Amygdala (tissue), 56 donors: ENCODE results near the gene SMYD3.
A peak's percentile ranks its signal among the peaks of the same experiment; 100 is the strongest.

ENCODE experiments used
- DNase-seq, 56 donors: peaks; one replicate each; lab custom pipeline; 2025; lab: John Stamatoyannopoulos, UW

Gene SMYD3

DNA sequence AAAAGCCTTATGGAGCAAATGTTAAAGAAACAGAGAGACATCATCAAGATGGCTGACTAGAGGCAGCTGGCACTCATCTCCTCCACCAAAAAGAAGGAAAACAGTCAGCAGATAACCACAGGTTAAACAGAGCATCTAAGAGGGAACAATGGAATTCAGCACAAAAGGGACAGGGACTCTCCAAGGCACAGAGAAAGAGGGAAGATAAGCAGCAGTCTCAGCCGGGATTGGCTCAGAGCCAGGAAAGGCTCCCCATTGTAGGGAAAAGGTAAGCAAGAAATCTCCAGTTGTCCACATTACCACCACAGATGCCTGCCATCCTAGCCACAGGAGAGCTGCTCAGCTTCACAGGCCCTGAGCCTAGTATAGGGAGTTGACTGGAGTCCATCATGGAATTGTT is 605.5 kb downstream of the SMYD3 start:
- DNase-seq = no peak

DNA sequence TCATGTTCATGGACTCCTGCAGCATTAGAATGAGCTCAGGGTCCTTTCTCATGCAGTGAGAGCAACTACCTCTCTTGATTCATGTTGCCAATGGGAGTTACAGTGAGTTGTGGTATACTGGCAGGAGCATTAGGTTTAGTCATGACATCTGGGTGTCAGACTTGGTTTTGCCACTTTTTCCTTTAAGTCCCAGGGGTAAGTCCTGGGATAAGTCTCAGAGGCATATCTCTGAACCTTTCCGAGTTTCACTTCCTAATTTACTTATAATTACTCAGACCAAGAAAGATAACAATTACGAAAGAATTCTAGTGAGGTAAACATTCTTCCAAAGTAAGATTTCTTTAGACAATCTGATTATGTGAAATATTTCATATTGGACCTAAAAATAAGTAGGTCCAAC is 606.0 kb downstream of the SMYD3 start:
- DNase-seq = no peak

DNA sequence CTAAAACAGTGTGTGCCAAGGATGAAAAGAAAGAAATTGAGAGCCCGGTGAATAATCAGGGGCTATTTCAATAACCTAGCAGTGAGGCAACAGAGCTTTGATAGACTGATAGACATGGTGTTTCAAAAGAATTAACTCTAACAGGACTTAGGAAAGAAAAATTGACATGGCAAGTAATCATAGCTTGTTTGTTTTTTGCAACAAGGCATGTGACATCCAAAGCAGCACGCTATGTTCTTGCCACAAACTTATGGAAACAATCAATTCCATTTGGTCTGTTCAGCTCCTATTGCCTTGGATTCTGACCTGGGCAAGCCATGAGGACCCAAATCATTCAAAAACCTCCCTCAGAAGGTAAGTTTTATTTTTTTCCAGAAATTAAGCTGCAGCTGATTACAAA is 608.5 kb downstream of the SMYD3 start:
- DNase-seq = no peak

DNA sequence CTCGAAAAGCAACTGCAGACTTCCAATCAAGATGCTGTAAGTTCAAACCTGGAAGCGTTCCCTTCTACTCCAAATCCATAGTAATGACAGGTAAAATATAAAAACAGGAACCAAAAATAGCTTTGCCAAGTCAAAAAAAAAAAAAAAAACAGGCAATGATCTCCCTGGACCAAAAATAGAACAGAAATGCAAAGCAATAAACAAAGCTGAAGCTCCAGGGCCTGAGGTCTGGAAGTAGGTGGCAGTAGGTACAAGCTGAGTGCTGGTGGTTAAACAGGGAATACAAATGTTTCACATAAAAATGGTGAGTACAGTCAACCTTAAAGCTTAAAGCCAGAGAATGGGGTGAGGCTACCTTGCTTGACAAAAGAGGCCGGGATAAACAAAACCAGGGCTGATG is 610.8 kb downstream of the SMYD3 start:
- DNase-seq = no peak

DNA sequence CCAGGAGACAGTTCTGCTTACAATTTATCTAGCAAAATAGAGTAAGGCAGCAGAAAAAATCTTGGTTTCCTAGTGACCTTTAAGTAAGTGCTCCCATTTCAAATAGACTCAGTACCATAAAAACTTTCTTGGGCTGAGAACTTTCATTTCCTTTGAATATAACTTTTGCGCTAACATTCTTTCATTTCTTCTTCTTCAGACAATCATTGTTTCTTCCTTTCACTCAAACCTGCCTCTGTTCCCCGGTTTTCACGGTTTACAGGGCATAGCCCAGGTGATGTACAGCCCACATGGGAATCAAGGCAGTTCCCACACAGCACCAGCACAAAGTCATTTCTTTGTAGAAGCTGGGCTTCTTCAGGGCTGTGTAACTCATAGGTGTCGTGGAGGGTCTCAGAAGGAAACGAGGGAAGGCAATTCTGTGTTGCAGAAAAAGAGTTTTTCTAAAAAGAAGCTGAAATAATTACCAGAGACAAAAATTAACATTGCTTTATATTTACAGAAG is 611.6 kb downstream of the SMYD3 start:
- no peak for DNase-seq

DNA sequence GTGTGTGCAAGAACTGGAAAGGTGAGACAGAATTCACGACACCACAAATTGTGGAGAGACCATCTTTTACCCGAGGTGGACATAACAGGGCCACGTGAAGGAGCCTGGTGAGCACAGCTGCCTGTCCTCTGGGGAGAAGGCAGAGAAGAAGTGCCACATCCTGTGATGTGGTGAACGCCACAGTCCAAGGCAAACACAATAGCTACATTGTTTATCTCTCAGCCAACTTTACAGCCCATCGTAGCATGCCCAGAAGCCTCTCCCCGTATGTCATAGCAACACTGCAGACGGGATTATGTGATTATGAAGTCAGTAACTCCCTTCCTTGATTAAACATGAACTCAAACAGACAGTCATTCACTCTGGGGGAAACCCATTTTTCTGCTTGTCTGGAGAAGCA is 612.2 kb downstream of the SMYD3 start:
- DNase-seq = peak in 1 of 56 donors; percentile 5

DNA sequence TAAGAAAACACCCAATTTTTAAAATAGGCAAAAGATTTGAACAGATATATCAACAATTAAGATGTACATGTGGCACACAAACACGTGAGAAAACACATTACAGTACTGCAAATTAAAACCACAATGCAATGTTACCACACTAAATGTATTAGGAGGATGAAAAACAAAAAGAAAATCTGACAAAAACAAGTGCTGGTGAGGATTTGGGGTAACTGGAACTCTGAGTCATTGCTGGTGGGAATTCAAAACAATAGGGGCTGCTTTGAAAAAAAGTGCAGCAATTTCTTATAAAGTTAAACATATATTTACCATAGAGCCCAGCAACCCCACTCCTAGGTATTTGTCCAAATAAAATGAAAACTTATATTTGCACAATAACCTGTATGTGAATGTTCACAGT is 614.1 kb downstream of the SMYD3 start:
- DNase-seq = no peak

DNA sequence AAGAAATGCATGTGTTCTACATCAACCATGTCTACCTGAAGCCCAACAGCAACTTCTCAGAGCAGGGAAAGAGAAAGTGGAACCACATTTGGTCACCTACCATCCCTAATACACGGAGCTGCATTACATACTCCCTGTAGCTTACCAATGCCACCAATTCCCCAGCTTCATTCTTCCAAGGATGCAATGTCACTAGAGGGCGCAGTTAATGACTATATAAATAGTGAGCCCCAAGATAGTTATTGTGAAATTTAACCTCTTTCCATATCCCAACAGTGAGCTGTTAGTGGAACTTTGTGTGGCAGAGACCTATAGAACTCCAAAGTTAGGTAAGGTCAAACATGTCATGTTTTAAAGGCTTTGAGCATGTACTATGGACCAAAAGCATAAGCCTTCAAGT is 618.3 kb downstream of the SMYD3 start:
- no peak for DNase-seq

DNA sequence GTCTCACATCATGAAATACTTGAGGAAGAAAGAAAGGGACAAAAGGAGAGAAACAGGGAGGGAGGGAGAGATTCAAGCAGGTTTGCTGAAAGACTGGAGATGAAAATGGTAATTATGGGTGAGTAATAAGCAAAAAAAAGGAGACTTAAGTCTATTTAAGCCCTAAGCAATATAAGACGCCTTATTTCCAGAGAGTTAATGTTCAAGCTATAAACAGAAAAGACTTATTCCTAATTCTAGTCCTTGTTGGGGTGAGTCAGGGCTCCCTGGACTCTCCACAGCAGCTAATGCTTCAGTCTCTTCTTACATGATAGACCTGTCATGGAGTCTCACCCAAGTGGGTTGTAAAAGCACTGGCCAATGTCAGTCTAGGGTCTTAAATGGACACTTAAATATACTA is 619.2 kb downstream of the SMYD3 start:
- no peak for DNase-seq

DNA sequence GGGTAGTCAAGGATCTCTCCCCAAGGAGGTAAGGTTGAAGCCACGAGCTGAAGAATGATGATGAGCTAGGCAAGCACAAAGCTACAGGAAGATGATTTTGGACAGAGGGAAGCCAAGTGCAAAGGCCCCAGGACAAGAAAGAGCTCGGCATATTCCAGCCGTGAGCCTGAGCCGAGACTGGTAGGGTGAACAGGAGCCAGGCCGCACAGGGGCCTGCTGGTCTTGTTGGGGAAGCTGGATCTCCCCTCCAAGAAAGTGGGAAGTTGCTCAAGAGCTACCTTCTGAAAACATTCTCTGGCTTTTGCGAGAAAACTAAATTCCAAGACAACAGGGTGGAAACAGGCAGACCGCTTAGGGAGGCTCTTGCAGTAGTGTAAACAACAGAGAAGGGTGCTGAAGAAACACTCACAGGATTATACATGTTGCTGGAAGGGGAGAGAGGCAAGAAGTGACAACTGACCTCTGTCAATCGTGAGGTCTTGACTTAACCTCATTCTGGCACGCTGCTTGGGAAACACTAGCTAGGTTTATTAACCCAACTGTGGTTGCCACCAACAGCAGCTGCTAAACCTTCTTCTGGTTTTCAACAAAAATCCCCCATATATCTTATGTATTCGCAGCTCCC is 625.2 kb downstream of the SMYD3 start:
- DNase-seq = no peak

DNA sequence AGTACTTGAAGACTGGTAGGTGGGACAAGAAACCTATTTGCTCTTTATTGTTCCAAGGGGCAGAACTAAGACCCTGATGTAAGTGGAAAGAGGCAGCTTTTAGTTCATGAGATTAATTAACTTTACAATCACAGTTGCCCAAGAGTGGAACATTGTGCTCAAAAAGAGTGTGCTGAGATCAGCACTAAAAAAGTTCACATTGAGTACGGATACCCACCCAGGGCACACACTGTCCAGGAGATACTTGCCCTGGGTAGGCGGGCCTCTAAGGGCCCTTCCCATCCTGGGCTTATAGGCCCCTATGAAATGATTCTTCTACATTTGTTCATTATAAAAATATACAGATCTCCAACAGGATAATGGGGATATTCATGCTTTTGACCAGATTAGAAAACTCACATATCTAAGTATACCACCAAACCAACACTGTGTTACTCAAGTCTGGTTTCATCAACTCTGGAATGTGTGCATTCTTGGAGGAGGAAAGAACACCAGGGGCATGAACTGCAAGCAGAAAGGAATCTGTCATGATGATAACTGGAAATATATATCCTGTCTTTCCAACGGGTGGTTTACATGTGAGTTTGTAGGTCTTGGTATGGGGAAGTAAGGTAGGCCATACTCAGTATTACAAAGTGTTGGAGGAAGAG is 626.2 kb downstream of the SMYD3 start:
- no peak for DNase-seq

DNA sequence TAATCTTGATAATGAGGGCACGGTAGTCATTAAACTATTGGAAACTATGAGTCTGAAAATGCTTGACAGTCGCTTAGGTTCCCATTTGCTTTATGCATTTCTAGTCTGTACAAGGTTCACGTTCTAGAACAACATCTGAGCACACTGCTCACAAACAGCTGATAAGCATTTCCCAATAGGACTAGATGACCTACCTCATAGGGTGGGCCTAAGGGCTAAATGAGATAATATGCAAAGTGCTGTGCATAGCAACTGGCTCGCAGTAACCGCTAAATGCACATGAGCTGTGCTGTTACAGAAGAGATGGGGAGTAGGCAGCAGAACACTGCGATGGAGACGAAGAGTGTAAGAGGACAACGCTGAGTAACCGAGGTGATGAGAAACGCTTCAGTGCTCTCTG is 628.0 kb downstream of the SMYD3 start:
- DNase-seq = no peak

DNA sequence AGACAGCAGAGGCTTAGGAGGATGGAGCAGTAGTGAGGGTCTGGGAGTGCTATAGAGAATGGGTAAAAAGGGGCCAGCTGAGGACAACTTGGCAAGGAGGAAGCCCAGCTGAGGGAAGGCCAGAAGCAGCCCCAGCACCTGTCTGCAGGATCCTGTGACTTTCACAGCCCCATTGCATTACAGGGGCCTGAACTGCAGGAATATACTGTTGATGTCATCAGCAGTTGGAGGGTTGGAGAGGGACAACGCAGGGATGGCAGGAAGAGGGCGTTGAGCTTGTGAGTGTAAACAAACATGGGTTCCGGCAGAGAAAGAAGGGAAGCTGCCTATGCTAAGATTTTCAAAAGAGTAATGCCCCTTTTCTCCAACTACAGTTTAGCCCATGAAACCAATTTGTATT is 628.5 kb downstream of the SMYD3 start:
- no peak for DNase-seq

DNA sequence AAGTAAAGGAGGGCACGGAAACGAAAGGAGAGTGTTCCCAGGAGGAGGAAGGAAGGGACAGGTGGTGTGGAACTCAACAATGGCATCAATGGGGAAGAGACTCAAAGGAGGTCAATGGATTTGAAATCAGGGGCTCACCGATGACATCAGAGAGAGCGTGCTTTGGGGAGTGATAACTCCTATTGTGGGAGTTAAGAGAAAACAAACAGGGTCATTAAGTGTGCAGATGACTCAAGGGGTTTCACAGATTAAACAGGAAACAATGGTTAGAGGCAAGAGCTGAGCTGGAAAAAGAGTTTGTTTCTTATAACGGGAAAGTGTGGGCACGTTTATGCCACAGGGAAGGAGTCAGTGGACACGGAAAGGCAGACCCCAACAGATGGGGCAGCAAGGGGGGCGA is 629.1 kb downstream of the SMYD3 start:
- DNase-seq = no peak

DNA sequence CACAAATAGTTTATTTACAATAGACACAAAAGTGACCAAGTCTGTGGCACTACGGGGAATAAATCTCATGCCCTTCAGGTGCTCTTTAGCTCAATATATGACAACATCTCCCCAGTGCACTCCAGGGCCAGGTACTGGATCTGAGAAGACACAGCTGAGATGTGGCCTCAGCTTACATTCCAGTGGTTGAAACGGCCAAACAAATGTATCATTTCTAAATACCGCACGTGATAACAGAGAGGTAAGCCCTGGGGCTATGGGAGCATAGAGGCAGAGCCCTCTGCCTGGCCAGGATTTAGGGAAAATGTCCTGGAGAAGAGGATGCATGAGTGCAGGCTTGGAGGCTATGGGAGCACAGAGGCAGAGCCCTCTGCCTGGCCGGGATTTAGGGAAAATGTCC is 630.5 kb downstream of the SMYD3 start:
- DNase-seq = no peak

DNA sequence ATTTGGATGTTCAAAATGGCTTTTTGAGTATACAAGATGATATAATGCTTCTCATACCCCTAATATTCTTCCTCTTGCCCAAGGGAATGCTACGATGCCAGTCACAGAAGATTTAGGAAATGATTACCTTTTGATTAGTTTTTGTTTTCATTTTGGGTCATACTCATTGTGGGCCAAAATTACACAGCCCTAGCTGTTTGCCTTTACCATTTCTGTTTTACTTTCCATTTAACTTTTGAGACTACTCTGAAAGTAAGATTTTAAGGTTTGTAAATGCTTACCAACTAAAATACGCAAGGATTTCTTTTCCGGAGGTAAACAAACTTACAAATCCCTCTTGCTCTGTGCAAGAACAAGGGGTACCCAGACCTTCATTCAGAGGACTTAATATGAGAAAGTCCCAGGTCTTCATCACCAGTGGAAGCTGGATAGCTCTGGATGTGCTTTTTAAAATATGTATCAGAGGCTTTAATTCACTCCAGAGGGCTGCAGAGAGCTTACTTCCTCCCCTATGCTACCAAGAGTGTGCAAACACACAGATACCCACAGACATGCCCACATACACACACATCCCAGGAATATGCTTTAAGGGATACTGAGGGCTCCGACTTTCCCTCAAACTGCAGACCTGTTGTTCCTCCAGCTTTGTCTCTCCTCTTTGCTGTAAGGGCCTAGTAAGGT is 631.4 kb downstream of the SMYD3 start:
- no peak for DNase-seq

DNA sequence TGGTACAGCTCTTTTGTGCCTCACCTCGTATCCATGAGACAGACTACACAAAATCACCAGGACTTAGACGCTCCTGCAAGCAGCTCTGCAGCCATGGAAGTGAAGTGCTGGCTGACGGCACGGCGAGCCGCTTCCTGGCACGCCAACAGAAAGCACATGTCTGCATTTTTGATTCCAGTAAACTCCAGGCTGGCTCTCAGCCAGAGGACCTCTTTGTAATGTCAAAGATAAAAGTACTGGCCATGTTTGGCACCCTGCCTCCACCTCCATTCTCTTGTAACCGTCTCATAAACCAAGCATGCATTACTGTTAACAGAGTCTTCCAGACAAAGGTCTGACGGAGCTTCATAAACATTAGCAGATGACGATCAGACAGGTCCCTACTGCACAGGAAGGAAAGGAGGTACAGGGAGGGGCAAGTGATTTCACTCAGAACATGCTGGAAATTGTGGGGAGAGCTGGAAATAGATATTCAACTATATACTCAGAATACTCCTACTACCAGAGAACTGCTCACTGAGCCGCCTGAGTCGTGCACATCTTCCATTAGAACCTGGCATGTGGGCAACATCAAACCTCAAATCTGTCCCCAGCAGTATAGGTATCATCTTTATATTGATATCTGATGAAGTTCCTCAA is 632.0 kb downstream of the SMYD3 start:
- peak in 2 of 56 donors; percentile 6 to 61 for DNase-seq

DNA sequence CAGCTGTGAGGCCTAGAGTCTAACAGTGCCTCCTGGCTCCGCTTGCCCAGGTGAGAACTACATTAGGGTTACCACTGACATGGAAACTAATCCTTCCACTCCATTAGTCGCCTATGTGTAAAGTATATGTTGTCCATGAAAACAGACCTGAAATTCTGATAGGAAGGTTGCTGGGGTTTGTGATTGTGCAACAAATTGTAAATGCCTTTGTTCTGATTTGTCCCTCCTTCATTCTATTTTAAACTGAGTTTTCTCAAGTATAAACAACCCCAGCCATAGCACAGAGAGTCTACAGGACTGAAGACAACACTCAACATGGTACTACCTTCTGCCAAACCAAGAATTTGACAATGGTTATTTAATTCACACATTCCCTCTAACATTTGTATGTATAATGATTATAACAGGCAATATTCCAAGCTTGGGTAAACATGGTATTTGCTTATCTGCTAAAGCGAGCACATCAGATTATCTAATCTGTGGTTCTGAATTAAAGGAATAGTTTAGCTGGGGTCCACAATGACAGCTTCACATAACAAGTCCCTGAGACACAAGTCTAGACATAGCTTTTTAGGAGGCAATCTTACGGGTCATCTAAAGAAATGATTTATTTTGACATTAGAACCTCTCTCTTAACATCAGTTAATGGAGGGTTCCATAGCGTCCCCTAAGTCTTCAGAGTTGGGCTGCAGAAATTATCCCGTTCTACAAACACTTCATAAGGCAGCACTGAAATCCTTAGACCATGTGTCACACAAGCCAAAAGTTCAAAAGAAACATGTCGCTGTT is 633.0 kb downstream of the SMYD3 start:
- DNase-seq = no peak

DNA sequence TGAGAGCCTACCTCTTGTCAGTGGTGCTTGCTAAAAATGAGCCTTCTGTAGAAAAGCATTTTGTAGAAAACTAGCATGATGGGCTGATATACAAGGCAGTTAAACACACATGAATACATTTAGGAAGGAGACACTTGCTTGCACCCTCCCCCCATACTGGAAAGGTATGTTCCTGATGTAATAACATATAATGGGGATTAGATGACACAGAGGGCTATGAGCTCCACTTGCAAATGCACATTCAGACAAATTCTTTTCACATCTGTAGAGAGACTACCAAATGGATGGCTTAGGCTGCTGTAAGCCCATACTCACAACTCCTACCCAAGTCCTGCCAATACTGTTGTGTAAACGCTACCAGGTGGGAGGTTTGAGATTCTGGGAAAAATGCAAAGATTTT is 634.0 kb downstream of the SMYD3 start:
- no peak for DNase-seq

DNA sequence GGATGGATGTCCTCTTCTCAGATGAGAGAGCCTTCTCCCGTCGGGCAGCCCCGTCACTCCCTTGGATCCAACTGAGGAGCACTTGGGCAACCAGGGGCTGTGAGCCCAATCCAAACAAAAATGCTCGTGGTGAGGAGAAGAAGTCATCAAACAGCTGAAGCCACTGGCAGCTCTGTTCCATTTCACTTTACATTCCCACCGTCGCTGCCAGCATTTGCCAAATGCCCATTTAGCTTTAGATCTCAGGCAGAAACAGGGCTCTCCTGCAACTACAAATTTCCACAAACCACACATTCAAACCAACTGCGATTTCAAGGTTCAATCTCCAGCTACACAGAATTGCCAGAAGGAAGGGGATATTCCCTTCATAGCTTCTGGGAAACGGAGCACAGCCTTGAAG is 634.6 kb downstream of the SMYD3 start:
- no peak for DNase-seq

DNA sequence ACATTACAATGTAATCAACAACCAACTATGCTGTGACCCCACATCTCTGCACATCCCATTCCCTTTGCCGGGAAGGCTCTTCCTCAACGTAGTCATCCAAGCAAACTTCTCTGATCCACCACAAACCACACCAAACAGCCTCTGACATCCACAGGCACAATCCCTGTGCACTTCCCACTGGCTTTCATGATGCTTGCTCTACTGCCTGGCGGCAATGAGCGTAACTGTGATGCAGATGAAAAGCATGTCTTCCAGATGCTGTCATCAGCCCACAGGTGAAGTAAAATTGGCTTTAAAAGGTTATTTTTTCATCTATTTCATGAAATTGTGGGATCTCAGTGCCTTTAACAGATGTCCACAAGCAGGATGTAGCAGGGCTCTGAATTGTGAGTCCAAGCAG is 635.2 kb downstream of the SMYD3 start:
- DNase-seq = no peak
